C4-2B (cell line): ENCODE results near the gene SIX6.

Experiments
- H3K27ac ChIP-seq: fragments of 450-650 bp; 2 replicates; pipeline ENCODE4 v1.5.1; 2017
- ZFX ChIP-seq: fragments of 450-650 bp; IDR thresholded peaks from 2 replicates; pipeline ENCODE4 v1.6.1; 2017
- TF ChIP-seq, protein P1 (sequence below): fragments of 450-650 bp; conservative IDR thresholded peaks from 2 replicates; pipeline ENCODE4 v1.5.1; 2017; ENCODE audit warnings: mild to moderate bottlenecking

SIX6 gene

DNA sequence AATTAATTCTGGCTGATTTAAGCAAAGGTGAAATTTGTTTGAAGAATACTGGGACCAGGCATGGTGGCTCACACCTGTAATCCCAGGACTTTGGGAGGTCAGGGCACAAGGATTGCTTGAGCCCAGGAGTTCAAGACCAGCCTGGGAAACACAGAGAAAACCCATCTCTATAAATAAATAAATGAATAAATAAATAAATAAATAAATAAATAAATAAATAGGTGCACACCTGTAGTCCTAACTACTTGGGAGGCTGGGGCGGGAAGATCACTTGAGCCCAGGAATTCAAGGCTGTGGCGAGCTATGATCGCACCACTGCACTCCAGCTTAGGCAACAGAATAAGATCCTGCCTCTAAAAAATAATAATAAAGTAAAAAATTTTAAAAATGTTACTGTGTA lies 18.7 kb upstream of the SIX6 start:
- TF ChIP-seq ZFX = no peak
- TF ChIP-seq, protein P1, sequence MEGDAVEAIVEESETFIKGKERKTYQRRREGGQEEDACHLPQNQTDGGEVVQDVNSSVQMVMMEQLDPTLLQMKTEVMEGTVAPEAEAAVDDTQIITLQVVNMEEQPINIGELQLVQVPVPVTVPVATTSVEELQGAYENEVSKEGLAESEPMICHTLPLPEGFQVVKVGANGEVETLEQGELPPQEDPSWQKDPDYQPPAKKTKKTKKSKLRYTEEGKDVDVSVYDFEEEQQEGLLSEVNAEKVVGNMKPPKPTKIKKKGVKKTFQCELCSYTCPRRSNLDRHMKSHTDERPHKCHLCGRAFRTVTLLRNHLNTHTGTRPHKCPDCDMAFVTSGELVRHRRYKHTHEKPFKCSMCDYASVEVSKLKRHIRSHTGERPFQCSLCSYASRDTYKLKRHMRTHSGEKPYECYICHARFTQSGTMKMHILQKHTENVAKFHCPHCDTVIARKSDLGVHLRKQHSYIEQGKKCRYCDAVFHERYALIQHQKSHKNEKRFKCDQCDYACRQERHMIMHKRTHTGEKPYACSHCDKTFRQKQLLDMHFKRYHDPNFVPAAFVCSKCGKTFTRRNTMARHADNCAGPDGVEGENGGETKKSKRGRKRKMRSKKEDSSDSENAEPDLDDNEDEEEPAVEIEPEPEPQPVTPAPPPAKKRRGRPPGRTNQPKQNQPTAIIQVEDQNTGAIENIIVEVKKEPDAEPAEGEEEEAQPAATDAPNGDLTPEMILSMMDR = no peak
- no peak overlapping the region for H3K27ac ChIP-seq

DNA sequence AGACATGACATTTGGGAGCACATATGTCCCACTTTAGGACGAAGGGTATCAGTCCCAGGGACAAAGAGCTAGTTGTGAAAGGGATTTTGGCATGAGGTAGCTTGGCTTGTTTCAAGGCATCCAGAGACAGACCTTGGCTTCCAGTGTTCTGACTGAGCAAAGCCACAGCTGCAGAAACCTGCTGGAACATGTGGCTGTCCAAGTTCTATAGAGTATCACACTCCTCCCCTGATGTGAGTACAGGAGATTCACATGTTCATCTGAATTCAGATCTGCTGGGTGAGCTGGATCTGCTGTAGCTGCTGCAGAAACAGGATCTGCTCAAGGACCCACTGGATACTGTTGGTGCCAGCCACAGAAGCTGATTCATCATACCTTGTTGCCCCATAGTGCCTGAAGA lies 13.0 kb upstream of the SIX6 start:
- TF ChIP-seq, protein P1 = no peak
- TF ChIP-seq ZFX = no peak
- H3K27ac ChIP-seq = no peak overlapping the region

DNA sequence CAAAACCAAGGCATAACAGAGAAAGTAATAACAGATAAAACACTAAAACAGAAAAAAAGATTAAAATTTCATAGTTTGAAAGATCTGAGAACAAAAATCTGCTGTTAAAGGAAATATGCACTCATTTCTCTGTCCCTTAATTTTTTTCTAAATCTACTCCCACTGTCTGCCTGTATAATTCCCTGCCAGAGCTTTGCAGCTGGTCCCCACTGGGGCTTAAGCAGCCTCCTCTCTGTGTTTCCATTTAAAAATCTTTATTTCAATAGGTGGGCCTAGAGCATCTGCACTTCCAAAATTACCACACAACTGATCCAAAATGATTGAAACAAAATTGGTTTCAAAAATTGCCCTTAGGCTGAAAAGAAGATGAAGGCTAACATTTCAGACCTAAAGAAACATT lies 6.4 kb upstream of the SIX6 start:
- no peak for TF ChIP-seq ZFX
- TF ChIP-seq, protein P1 = no peak

DNA sequence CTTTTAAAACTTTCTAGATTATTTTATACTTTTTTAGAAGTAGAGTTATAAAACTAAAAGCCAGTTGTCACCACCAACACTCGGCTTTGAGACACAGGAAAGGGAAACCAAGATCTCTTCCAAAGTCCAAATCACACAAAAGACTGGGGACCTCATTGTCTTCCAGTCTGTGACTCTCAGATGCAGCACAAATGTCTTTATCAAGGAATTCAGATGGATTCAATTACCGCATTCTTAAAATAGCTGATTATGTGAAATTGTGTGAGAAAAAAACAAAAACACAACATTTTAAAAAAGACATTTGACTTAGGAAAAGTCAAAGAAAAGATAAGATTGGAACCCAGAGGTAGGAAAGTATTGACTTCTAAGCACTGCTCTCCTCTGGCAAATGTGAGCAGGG lies 3.5 kb upstream of the SIX6 start:
- no peak for TF ChIP-seq ZFX
- TF ChIP-seq, protein P1 = no peak
- H3K27ac ChIP-seq = no peak overlapping the region

More for the DNA sequence above, 6.4 kb upstream of the SIX6 start:
- H3K27ac ChIP-seq = no peak overlapping the region

DNA sequence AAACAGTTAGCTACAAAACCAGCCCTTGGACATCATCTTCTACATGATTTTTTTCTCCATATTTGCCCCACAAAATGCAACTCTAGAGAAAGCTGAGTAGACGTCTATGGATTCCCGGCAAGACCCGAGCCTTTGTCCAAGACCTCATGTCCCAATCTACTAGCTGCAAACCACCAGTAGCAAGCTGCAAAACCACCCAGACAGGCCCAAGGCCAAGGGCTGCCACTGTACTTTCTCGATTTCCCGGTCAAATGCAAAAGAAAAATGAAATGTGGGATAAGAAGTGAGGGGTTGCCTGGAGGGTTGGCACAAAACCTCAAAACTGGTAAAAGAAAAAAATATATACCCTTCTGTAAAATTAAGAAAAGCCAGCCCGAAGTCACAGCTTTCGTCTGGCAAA lies 2.9 kb upstream of the SIX6 start:
- no peak for TF ChIP-seq ZFX
- TF ChIP-seq, protein P1 = no peak
- H3K27ac ChIP-seq = no peak overlapping the region

DNA sequence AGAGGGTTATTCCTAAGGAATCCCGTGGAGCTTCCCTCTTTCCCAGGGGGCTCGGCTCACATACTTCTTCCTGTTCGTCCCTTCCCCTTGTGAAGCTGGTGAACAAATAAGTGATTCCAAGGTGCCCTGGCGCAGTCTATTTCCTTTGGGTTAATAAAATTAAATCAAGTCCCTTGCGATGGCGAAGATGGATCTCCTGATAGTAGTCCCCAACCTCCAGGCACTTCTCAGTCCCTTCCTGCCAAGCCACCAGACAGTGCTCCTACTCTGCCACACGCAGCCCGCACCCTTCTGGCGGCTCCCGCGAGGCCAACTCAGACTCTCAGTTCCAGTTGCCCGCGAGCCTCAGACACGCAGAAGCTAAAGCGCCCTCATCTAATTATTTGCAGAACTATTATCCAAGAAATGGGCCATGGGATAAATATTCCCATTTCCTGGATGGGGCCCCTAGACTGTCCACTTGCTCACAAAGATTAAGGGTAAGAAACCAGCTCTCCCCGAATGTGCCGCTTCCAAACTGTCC lies 2.4 kb upstream of the SIX6 start:
- H3K27ac ChIP-seq = no peak overlapping the region
- no peak for TF ChIP-seq ZFX
- TF ChIP-seq, protein P1 = no peak

DNA sequence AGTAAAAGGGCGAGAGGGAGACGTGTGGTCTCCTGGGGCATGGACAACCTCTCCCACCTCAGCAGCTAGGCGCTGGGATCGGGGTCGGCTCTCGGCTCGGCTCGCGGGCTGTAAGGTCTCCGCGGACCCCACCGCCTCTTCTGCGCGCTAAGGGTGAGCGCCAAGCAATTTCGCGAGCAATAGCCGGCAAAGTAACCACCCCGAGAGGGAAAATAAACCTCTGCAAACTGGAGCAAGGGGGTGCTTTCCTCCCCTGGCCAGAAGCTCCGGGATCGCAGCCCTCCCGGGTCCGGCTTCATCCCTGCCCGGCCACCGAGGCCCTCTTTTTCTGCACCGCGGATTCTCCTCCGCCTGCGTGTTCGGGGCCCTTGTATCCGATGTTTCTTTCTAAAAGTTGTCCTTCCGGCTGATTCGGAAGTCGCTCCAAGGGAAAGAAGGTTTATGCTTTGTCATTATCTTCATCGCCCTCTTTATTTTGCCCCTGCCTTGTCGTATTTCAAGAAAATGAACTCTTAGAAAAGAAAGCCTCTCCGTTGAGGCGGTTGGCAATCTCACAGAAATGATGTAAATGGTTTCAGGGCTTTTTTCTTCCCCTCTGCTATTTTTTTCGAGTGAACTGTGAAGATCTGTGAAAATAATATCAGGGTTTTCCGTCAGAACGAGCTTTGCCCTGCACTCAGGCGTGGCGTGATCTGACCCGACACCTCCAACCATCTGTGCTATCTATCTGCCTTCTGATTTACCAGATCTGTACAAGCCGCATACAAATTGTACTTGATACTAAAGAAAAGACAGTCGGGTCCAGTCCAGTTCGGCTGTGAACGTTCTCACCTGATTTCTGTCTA lies 1.7 kb upstream of the SIX6 start:
- no peak for TF ChIP-seq ZFX
- TF ChIP-seq, protein P1 = no peak
- H3K27ac ChIP-seq = no peak overlapping the region
